HEK293 (cell line): ENCODE measurements around the gene NR2F1-AS1.

ENCODE experiments used
- CTCF ChIA-PET: fragments of 350-600 bp; formaldehyde crosslinking; extraction: SDS; loops from one replicate; lab custom pipeline; 2021; ENCODE audit warnings: antibody characterized with exemption; lab: Yijun Ruan, JAX
- POLR2A ChIA-PET: fragments of 300-600 bp; formaldehyde crosslinking; extraction: SDS; loops from one replicate; lab custom pipeline; 2020; ENCODE audit warnings: antibody characterized with exemption, inconsistent platforms; lab: Yijun Ruan, JAX
- H3K27ac ChIP-seq: fragments of 200-500 bp; sonication (Bioruptor generic); 2 replicates; pipeline ENCODE4 v1.5.1; 2014; ENCODE audit warnings: low read depth, low read length, control low read depth, inconsistent platforms; ENCODE audit errors: extremely low read depth
- H3K36me3 ChIP-seq, 2 experiments: fragments of 200-500 bp in 1 of 2; sonication (Bioruptor generic) in 1 of 2; 1 replicate in 1 of 2; 2 replicates in 1 of 2; pipeline ENCODE4 v1.5.1; 2014 to 2017; ENCODE audit warnings: inconsistent platforms in 2 of 2, low read length in 2 of 2; ENCODE audit not compliant: control insufficient read depth in 2 of 2, insufficient read depth in 1 of 2
- H3K4me1 ChIP-seq: fragments of 200-500 bp; sonication (Bioruptor generic); 2 replicates; pipeline ENCODE4 v1.5.1; 2014; ENCODE audit warnings: mild to moderate bottlenecking, low read length, inconsistent platforms; ENCODE audit not compliant: control insufficient read depth, insufficient read depth
- H3K4me3 ChIP-seq: 2 replicates; pipeline ENCODE4 v1.5.1; 2011; ENCODE audit warnings: low read depth, mild to moderate bottlenecking, control low read depth, low read length, moderate library complexity
- H3K9me3 ChIP-seq: fragments of 200-500 bp; sonication (Bioruptor generic); 2 replicates; pipeline ENCODE4 v1.5.1; 2014; ENCODE audit warnings: low read depth, low read length, inconsistent platforms; ENCODE audit not compliant: control insufficient read depth, insufficient read depth
- ZBTB11 ChIP-seq: fragments of 450-650 bp; formaldehyde crosslinking; conservative IDR thresholded peaks from 2 replicates; pipeline ENCODE4 v1.5.1; 2016; ENCODE audit warnings: low read depth, missing biosample characterization, missing genetic modification characterization
- ZBTB26 ChIP-seq: fragments of 450-650 bp; formaldehyde crosslinking; optimal IDR thresholded peaks from 2 replicates; pipeline ENCODE3; 2016; ENCODE audit warnings: missing biosample characterization, mild to moderate bottlenecking, missing genetic modification characterization
- ZIC2 ChIP-seq: fragments of 450-650 bp; formaldehyde crosslinking; IDR thresholded peaks from 2 replicates; pipeline ENCODE4 v1.5.1; 2016; ENCODE audit warnings: missing biosample characterization, missing genetic modification characterization
- ZNF121 ChIP-seq: fragments of 450-650 bp; formaldehyde crosslinking; IDR thresholded peaks from 2 replicates; pipeline ENCODE4 v1.5.1; 2016; ENCODE audit warnings: missing biosample characterization, missing genetic modification characterization
- ZNF148 ChIP-seq: fragments of 450-650 bp; formaldehyde crosslinking; IDR thresholded peaks from 2 replicates; pipeline ENCODE4 v1.5.0; 2017; ENCODE audit warnings: missing biosample characterization, missing genetic modification characterization, borderline replicate concordance
- ZNF155 ChIP-seq: fragments of 450-650 bp; formaldehyde crosslinking; IDR thresholded peaks from 2 replicates; pipeline ENCODE4 v1.5.1; 2016; ENCODE audit warnings: missing biosample characterization, missing genetic modification characterization
- ZNF18 ChIP-seq: fragments of 450-650 bp; formaldehyde crosslinking; IDR thresholded peaks from 2 replicates; pipeline ENCODE4 v1.5.1; 2016; ENCODE audit warnings: missing biosample characterization, missing genetic modification characterization
- ZNF184 ChIP-seq: fragments of 450-650 bp; IDR thresholded peaks from 2 replicates; pipeline ENCODE4 v1.5.1; 2018; ENCODE audit warnings: missing biosample characterization, mild to moderate bottlenecking, missing genetic modification characterization
- ZNF202 ChIP-seq: fragments of 450-650 bp; formaldehyde crosslinking; IDR thresholded peaks from 2 replicates; pipeline ENCODE4 v1.5.1; 2016; ENCODE audit warnings: missing biosample characterization, missing genetic modification characterization, borderline replicate concordance
- ZNF214 ChIP-seq: fragments of 450-650 bp; formaldehyde crosslinking; IDR thresholded peaks from 2 replicates; pipeline ENCODE4 v1.5.1; 2017; ENCODE audit warnings: missing biosample characterization, mild to moderate bottlenecking, missing genetic modification characterization, borderline replicate concordance
- ZNF24 ChIP-seq: fragments of 450-650 bp; formaldehyde crosslinking; IDR thresholded peaks from 2 replicates; pipeline ENCODE4 v1.5.1; 2016; ENCODE audit warnings: missing biosample characterization, missing genetic modification characterization
- ZNF26 ChIP-seq: fragments of 450-650 bp; formaldehyde crosslinking; IDR thresholded peaks from 2 replicates; pipeline ENCODE4 v1.5.1; 2016; ENCODE audit warnings: missing biosample characterization, missing genetic modification characterization
- ZNF311 ChIP-seq: fragments of 450-650 bp; formaldehyde crosslinking; IDR thresholded peaks from 2 replicates; pipeline ENCODE4 v1.5.1; 2017; ENCODE audit warnings: missing biosample characterization, missing genetic modification characterization, borderline replicate concordance
- ZNF324 ChIP-seq: fragments of 450-650 bp; formaldehyde crosslinking; IDR thresholded peaks from 2 replicates; pipeline ENCODE4 v1.5.1; 2016; ENCODE audit warnings: missing biosample characterization, missing genetic modification characterization
- ZNF335 ChIP-seq: fragments of 450-650 bp; formaldehyde crosslinking; conservative IDR thresholded peaks from 2 replicates; pipeline ENCODE4 v1.5.1; 2016; ENCODE audit warnings: missing biosample characterization, missing genetic modification characterization
- ZNF426 ChIP-seq: fragments of 450-650 bp; formaldehyde crosslinking; IDR thresholded peaks from 2 replicates; pipeline ENCODE4 v1.5.1; 2017; ENCODE audit warnings: missing biosample characterization, missing genetic modification characterization, mild to moderate bottlenecking, inconsistent platforms, moderate library complexity
- ZNF510 ChIP-seq: fragments of 450-650 bp; formaldehyde crosslinking; IDR thresholded peaks from 2 replicates; pipeline ENCODE4 v1.5.1; 2018; ENCODE audit warnings: mild to moderate bottlenecking, missing genetic modification characterization, missing biosample characterization; ENCODE audit not compliant: insufficient replicate concordance
- ZNF530 ChIP-seq: fragments of 450-650 bp; formaldehyde crosslinking; IDR thresholded peaks from 2 replicates; pipeline ENCODE4 v1.5.1; 2016; ENCODE audit warnings: low read depth, missing biosample characterization, missing genetic modification characterization
- ZNF544 ChIP-seq: fragments of 450-650 bp; formaldehyde crosslinking; IDR thresholded peaks from 2 replicates; pipeline ENCODE4 v1.5.0; 2017; ENCODE audit warnings: missing biosample characterization, missing genetic modification characterization
- ZNF548 ChIP-seq: fragments of 450-650 bp; formaldehyde crosslinking; IDR thresholded peaks from 2 replicates; pipeline ENCODE4 v1.5.1; 2016; ENCODE audit warnings: missing biosample characterization, missing genetic modification characterization
- ZNF626 ChIP-seq: fragments of 450-650 bp; sonication (Bioruptor Pico); formaldehyde crosslinking; IDR thresholded peaks from 2 replicates; pipeline ENCODE4 v1.5.1; 2018; ENCODE audit warnings: missing biosample characterization, missing genetic modification characterization, inconsistent platforms
- ZNF707 ChIP-seq: fragments of 450-650 bp; formaldehyde crosslinking; IDR thresholded peaks from 2 replicates; pipeline ENCODE4 v1.5.1; 2016; ENCODE audit warnings: missing biosample characterization, missing genetic modification characterization
- ZNF785 ChIP-seq: fragments of 450-650 bp; formaldehyde crosslinking; IDR thresholded peaks from 2 replicates; pipeline ENCODE4 v1.5.1; 2016; ENCODE audit warnings: missing biosample characterization, missing genetic modification characterization
- ZNF837 ChIP-seq: fragments of 450-650 bp; formaldehyde crosslinking; IDR thresholded peaks from 2 replicates; pipeline ENCODE4 v1.5.1; 2016; ENCODE audit warnings: missing biosample characterization, missing genetic modification characterization

Gene NR2F1-AS1

GRCh38 chr5:93592883-93593282, 11.9 kb upstream of the NR2F1-AS1 start (continued):
- TF ChIP-seq ZNF707 (tag by site-specific recombination) (no peak), ZNF837 (tag by site-specific recombination) (no peak), ZNF18 (no peak), ZNF214 (no peak), ZNF544 (tag by site-specific recombination) (no peak), ZNF548 (tag by site-specific recombination) (no peak), ZNF426 (no peak)

GRCh38 chr5:93591323-93591945, 10.4 kb upstream of the NR2F1-AS1 start:
- no peak for TF ChIP-seq ZNF202
- no peak for TF ChIP-seq ZNF26 (tag by site-specific recombination)
- no peak for TF ChIP-seq ZNF335
- TF ChIP-seq ZNF626 (tag by site-specific recombination): no peak
- TF ChIP-seq ZNF785 (tag by site-specific recombination): no peak
- no peak for TF ChIP-seq ZNF544 (tag by site-specific recombination)
- TF ChIP-seq ZNF155 (tag by site-specific recombination): no peak
- TF ChIP-seq ZNF324: no peak
- no peak for TF ChIP-seq ZNF530 (tag by site-specific recombination)
- peaks cover 27% of the 10 kb centered on the region for H3K4me1 ChIP-seq
- CTCF ChIA-PET: interaction anchor here (1.0 kb wide), 1 partner anchor 210 kb away, joined by 4 read pairs; no protein-coding TSS in a partner anchor
- POLR2A ChIA-PET: interaction anchor here (1.0 kb wide), 1 partner anchor 17 kb away, joined by 3 read pairs; no protein-coding TSS in a partner anchor
- no peak overlapping the region for H3K4me3 ChIP-seq
- H3K9me3 ChIP-seq: no peaks in the 10 kb centered on the region
- H3K36me3 ChIP-seq: peaks cover 28 to 73% of the 10 kb centered on the region in 2 experiments
- no peak overlapping the region for H3K27ac ChIP-seq

- ChIA-PET CTCF (no interaction called here), POLR2A (no interaction called here)
- Histone ChIP-seq H3K4me1 (peaks cover 27% of the 10 kb centered on the region), H3K27ac (no peak overlapping the region), H3K36me3 (peaks cover 28 to 73% of the 10 kb centered on the region in 2 experiments), H3K4me3 (no peak overlapping the region), H3K9me3 (no peaks in the 10 kb centered on the region)
- TF ChIP-seq ZNF148 (tag by site-specific recombination) (no peak), ZNF510 (no peak), ZNF311 (tag by site-specific recombination) (no peak), ZNF24 (tag by site-specific recombination) (no peak), ZNF184 (tag by site-specific recombination) (no peak), ZIC2 (tag by site-specific recombination) (no peak), ZBTB26 (tag by site-specific recombination) (no peak), ZNF626 (tag by site-specific recombination) (no peak), ZNF121 (tag by site-specific recombination) (no peak), ZBTB11 (tag by site-specific recombination) (no peak)
Measured at GRCh38 chr5:93590493-93590892, 9.5 kb upstream of the NR2F1-AS1 start.
